HG02623 (cell line): Measurements from ENCODE around the gene SLC6A3.
A peak's percentile ranks its signal among the peaks of the same experiment; 100 is the strongest.

Experiments
- ATAC-seq: cut with Tn5 transposase; IDR thresholded peaks from one replicate; pipeline ENCODE4 v1.9.1; 2021; ENCODE audit warnings: moderate library complexity; ENCODE audit not compliant: unreplicated experiment

The SLC6A3 gene

GRCh38 chr5:1390861-1391600 is 54.2 kb downstream of the SLC6A3 start:
- ATAC-seq = no peak

- no peak for ATAC-seq
These were observed 54.9 kb downstream of the SLC6A3 start for GRCh38 chr5:1390333-1390732.

GRCh38 chr5:1388383-1388967 is 56.8 kb downstream of the SLC6A3 start:
- ATAC-seq = no peak

- ATAC-seq = no peak
These were observed 57.4 kb downstream of the SLC6A3 start for GRCh38 chr5:1387876-1388275.

- no peak for ATAC-seq
These were observed 58.0 kb downstream of the SLC6A3 start for GRCh38 chr5:1387059-1387755.

- peak; percentile 35 for ATAC-seq
These were observed 58.9 kb downstream of the SLC6A3 start for GRCh38 chr5:1386274-1386717.

GRCh38 chr5:1385395-1386273 is 59.6 kb downstream of the SLC6A3 start:
- ATAC-seq = peak; percentile 91

GRCh38 chr5:1384521-1384920 is 60.7 kb downstream of the SLC6A3 start:
- ATAC-seq = no peak

GRCh38 chr5:1383886-1384401 is 61.3 kb downstream of the SLC6A3 start:
- ATAC-seq = no peak

- ATAC-seq = no peak
These were observed 61.9 kb downstream of the SLC6A3 start for GRCh38 chr5:1383344-1383743.

- no peak for ATAC-seq
These were observed 63.0 kb downstream of the SLC6A3 start for GRCh38 chr5:1382248-1382700.

GRCh38 chr5:1381370-1382247 is 63.6 kb downstream of the SLC6A3 start:
- no peak for ATAC-seq

GRCh38 chr5:1380910-1381309 is 64.3 kb downstream of the SLC6A3 start:
- no peak for ATAC-seq

- ATAC-seq = no peak
These were observed 65.0 kb downstream of the SLC6A3 start for GRCh38 chr5:1380011-1380817.

- ATAC-seq = no peak
These were observed 66.2 kb downstream of the SLC6A3 start for GRCh38 chr5:1378866-1379659.

GRCh38 chr5:1378096-1378495 is 67.1 kb downstream of the SLC6A3 start:
- no peak for ATAC-seq

GRCh38 chr5:1376981-1377380 is 68.3 kb downstream of the SLC6A3 start:
- ATAC-seq = no peak
